Activated T-helper 17 cell treated with anti-CD3 and anti-CD28 coated beads, Interleukin-2, amount 50 U/mL, for 72 hours (primary cell): ENCODE measurements around the gene SPEF2. TPM values are rescaled to one million over a fixed set of nuclear protein-coding genes. Genes with fewer than 3 reads are reported as not detected.
A peak's percentile ranks its signal among the peaks of the same experiment; 100 is the strongest.

Experiments used
- ATAC-seq: fragments of 150-1000 bp; cut with Tn5 transposase; replicated peaks from 2 replicates; pipeline ENCODE4 v1.10.0; 2021; ENCODE audit warnings: mild to moderate bottlenecking, moderate library complexity
- H3K27ac Mint-ChIP-seq: one replicate; pipeline ENCODE4 v1.8.0; 2022; ENCODE audit warnings: mixed read lengths
- H3K27me3 Mint-ChIP-seq: one replicate; pipeline ENCODE4 v1.8.0; 2022; ENCODE audit warnings: mixed read lengths
- H3K36me3 Mint-ChIP-seq: one replicate; pipeline ENCODE4 v1.8.0; 2022; ENCODE audit warnings: low read depth, mild to moderate bottlenecking, mixed read lengths
- H3K4me1 Mint-ChIP-seq: one replicate; pipeline ENCODE4 v1.8.0; 2022; ENCODE audit warnings: mixed read lengths
- H3K4me3 Mint-ChIP-seq: one replicate; pipeline ENCODE4 v1.8.0; 2022; ENCODE audit warnings: mild to moderate bottlenecking, mixed read lengths
- H3K9me3 Mint-ChIP-seq: one replicate; pipeline ENCODE4 v1.8.0; 2022; ENCODE audit warnings: mixed read lengths
- total RNA-seq, 2 donors: library from RNA; stranded (reverse); gene quantifications; one replicate each; pipeline ENCODE4 v1.2.3, GENCODE V29; 2022

Gene SPEF2
- total RNA-seq, 2 donors from 2014 or later: 6.7 to 9.3 TPM

DNA sequence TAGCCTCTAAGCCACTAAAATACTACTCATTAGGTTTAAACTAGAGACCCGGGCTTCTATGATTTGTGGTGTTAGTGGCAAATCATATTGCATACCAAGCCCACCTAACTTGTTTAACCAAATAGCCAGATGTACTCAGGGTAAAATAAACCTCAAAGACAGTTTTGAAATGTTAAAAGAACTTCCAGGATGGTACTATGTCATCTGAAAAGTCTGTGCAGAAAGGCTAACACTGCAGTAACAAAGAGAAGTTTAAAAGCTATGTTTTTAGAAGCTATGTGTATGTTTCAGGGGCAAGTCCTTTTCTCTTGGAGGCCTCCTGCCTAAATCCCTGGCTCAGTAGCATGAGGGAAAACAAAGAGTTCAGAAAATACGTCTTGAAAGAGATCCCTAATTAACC is 154.2 kb downstream of the SPEF2 start:
- no peaks in the 10 kb centered on the region for H3K9me3 Mint-ChIP-seq
- H3K36me3 Mint-ChIP-seq: no peaks in the 10 kb centered on the region
- H3K4me1 Mint-ChIP-seq: peaks cover 28% of the 10 kb centered on the region
- no peak for ATAC-seq
- H3K4me3 Mint-ChIP-seq: no peak overlapping the region
- no peak overlapping the region for H3K27ac Mint-ChIP-seq
- no peaks in the 10 kb centered on the region for H3K27me3 Mint-ChIP-seq

DNA sequence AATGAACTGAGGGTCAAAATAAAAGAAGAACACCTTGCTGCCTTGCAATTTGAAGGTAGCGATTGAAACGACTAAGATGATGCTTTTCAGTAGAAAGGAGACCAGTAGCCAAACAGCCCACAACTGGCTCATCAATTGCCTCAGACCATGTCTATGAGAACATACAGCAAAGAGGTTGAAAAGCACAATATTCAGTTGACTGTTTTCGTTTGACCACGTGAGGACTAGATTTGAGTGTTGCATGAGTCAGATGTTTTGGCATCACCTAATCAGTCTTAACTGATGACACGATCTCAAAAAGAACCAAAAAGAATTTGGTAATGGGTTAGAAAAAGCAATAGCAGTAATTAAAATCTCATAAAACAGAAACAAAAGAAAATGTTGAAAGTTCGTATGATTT is 156.3 kb downstream of the SPEF2 start:
- H3K4me1 Mint-ChIP-seq: peaks cover 34% of the 10 kb centered on the region
- no peaks in the 10 kb centered on the region for H3K27me3 Mint-ChIP-seq
- no peaks in the 10 kb centered on the region for H3K9me3 Mint-ChIP-seq
- H3K36me3 Mint-ChIP-seq: no peaks in the 10 kb centered on the region
- ATAC-seq: peak; percentile 93
- H3K4me3 Mint-ChIP-seq: peak overlapping the region; percentile 67
- peak overlapping the region; percentile 72 for H3K27ac Mint-ChIP-seq

DNA sequence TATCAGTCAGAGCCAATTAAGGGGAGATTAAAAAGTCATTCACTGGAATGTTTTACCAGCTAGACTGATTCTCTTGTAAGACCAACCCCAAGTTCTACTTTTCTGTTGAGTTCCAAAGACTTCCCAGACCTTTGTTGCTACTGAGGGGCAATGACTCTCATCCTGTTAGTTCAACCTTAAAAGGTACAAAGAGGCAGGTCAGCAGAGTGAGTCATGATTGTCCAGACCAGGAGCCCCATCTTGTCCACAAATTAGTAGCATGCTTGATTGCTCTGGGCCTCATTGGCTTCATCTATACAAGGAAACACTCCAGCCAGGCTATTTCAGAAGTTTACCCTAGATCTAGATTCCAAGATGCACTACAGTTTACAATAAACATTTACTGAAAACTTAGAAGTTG is 159.1 kb downstream of the SPEF2 start:
- H3K36me3 Mint-ChIP-seq: no peaks in the 10 kb centered on the region
- peak overlapping the region; percentile 71 for H3K4me3 Mint-ChIP-seq
- no peaks in the 10 kb centered on the region for H3K27me3 Mint-ChIP-seq
- H3K9me3 Mint-ChIP-seq: no peaks in the 10 kb centered on the region
- H3K4me1 Mint-ChIP-seq: peaks cover 48% of the 10 kb centered on the region
- H3K27ac Mint-ChIP-seq: peak overlapping the region; percentile 70
- ATAC-seq: no peak

DNA sequence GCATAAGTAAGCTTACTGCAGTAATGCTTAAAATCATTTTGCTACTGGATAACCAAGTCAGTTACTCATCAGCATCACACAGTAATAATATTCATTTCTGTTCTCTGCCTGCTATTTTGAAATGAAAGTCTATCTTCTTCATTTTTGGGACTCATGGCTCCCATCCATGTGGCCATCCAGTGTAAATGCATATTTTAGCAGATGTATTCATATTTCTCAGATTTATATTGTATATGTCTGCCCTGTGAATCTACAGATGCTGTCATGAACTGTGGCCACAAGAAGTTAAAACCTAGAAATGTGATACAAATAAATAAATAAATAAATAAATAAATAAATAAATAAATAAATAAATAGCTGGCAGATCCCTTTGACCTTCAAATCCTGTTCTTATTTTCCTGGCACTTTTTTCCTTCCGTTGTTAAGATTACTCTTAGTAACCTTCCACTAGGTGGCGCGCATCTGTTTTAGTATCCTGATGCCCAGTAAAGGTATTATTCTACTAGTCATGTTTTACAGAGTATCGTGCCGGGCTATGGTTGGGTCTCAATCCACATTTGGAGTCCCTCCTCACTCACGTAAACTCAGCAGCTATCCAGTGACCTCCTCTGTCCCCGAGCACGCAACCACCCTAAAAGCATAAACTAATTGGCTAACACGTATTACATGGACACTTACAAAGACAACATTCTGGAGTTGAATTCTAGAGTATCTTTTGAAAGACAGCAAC is 159.9 kb downstream of the SPEF2 start:
- Mint-ChIP-seq H3K4me1 (peaks cover 48% of the 10 kb centered on the region), H3K4me3 (peak overlapping the region; percentile 71), H3K27ac (peak overlapping the region; percentile 70), H3K36me3 (no peaks in the 10 kb centered on the region), H3K9me3 (no peaks in the 10 kb centered on the region), H3K27me3 (no peaks in the 10 kb centered on the region)
- peak; percentile 57 for ATAC-seq

DNA sequence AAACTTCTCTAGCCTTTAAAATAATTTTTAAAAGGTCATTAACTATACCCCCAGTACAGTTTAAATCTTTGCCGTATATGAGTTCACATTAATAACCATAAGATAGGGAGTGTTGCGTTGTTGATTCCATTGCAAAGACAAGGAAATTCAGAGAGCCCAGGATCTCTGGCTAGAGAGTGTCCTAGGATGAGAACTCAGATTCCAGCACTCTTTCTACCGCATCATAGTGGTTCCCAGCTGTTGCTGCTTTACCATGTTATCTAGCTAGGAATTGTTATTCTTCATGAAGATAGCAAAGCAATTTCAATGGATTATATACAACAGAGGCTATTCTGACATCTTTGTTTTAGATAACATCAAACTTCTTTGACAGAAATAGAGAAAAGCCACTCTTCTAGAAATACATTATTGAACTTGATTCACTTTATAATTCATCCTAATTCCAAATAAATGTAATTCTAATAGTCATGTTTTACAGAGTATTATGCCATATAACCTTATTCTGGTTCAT is 160.7 kb downstream of the SPEF2 start:
- H3K36me3 Mint-ChIP-seq: no peaks in the 10 kb centered on the region
- H3K9me3 Mint-ChIP-seq: no peaks in the 10 kb centered on the region
- H3K4me3 Mint-ChIP-seq: peak overlapping the region; percentile 71
- peaks cover 47% of the 10 kb centered on the region for H3K4me1 Mint-ChIP-seq
- no peak for ATAC-seq
- H3K27ac Mint-ChIP-seq: peak overlapping the region; percentile 70
- no peaks in the 10 kb centered on the region for H3K27me3 Mint-ChIP-seq

DNA sequence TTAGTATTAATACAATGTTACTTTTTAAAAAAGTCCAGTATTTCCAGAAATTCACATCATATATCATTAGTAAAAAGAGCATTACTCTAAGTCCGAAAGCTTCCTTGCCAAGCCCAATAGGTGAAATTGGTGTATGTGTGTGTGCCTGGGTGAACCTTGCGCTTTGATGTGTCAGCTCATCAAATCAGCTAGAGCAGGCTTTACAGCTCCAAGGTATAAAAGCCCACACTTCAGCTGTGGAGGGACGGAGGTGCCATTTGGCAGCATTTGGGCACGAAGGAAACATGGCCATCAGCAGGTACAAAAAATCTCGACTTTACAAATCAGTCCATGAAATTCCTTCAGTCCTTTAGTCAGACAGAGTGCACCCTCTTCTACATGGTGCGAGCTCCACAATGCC is 162.6 kb downstream of the SPEF2 start:
- peak overlapping the region; percentile 62 for H3K27ac Mint-ChIP-seq
- H3K4me1 Mint-ChIP-seq: peaks cover 38% of the 10 kb centered on the region
- no peaks in the 10 kb centered on the region for H3K9me3 Mint-ChIP-seq
- peak; percentile 40 for ATAC-seq
- H3K27me3 Mint-ChIP-seq: no peaks in the 10 kb centered on the region
- H3K4me3 Mint-ChIP-seq: peak overlapping the region; percentile 69
- peaks cover 6% of the 10 kb centered on the region for H3K36me3 Mint-ChIP-seq

DNA sequence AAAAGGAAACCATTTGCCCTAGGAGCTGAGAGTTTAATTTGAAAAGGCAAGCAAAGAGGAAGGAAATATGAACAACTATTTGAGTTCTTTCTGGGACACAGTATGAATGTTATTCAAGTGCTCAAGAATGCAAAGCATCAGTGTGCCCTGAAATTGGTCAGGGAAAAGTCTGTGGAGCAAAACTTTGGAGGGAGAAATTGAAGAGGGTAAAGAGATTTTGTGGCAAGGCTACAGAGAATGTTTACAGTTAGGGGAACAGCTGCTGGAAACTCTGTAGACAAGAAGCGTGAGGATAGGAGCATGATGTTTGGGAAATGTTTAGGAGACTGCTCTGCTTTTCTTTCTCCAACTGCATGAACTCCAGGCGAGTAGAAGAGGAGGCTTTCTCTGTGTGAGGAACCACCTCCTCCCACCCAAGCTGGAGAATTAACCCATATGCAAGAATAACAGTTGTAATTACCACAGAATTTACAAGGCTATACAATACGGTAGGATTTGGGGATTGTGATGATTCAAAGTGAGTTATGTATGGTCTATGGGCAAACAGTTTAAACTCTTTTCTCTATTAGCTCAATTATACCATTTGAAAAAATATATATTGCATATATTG is 163.6 kb downstream of the SPEF2 start:
- Mint-ChIP-seq H3K4me3 (peak overlapping the region; percentile 69), H3K9me3 (no peaks in the 10 kb centered on the region), H3K36me3 (peaks cover 6% of the 10 kb centered on the region), H3K27ac (peak overlapping the region; percentile 62), H3K27me3 (no peaks in the 10 kb centered on the region), H3K4me1 (peaks cover 42% of the 10 kb centered on the region)
- no peak for ATAC-seq

DNA sequence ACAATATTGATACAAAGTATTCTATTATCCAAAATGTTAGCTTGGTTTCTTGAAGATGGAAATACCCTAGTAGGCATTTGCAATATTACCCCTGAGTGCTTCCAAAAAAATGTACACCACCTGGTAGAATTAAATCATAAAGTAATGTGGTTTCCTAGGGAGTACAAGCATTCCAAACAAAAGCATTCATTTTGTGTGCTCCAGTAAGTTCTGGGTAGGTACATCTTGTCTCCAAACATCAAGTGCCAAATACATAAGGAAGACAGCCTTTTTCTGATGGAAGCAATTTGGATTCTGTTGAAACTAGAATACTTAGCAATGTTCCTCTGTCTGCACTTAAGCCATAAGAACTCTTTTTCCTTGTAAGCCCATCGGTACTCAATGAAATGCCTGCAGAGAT is 165.9 kb downstream of the SPEF2 start:
- peaks cover 6% of the 10 kb centered on the region for H3K36me3 Mint-ChIP-seq
- H3K27me3 Mint-ChIP-seq: no peaks in the 10 kb centered on the region
- no peak for ATAC-seq
- H3K27ac Mint-ChIP-seq: no peak overlapping the region
- peaks cover 53% of the 10 kb centered on the region for H3K4me1 Mint-ChIP-seq
- H3K4me3 Mint-ChIP-seq: peak overlapping the region; percentile 58
- H3K9me3 Mint-ChIP-seq: no peaks in the 10 kb centered on the region

DNA sequence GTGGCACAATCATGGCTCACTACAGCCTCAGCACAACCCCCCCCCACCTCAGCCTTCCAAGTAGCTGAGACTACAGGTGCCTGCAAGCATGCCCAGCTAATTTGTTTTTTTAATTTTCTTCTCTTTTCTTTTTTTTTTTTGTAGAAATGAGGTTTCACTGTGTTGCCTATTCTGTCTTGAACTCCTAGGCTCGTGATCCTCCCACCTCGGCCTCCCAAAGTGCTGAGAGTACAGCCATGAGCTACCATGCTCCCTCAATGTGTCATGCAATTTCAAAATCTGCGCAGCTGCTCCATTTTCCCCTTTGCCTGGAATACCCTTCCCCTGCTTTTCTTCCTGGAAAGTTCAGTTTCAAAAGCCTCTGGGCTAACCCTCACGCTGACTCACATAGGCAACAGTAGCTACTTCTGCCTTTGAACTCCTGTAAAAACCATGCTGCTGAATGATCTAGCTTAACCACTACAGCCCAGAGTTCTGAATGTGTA is 168.0 kb downstream of the SPEF2 start:
- peak; percentile 82 for ATAC-seq
- peak overlapping the region; percentile 85 for H3K27ac Mint-ChIP-seq
- no peaks in the 10 kb centered on the region for H3K9me3 Mint-ChIP-seq
- peaks cover 13% of the 10 kb centered on the region for H3K36me3 Mint-ChIP-seq
- peaks cover 54% of the 10 kb centered on the region for H3K4me1 Mint-ChIP-seq
- H3K27me3 Mint-ChIP-seq: no peaks in the 10 kb centered on the region
- H3K4me3 Mint-ChIP-seq: peak overlapping the region; percentile 58

DNA sequence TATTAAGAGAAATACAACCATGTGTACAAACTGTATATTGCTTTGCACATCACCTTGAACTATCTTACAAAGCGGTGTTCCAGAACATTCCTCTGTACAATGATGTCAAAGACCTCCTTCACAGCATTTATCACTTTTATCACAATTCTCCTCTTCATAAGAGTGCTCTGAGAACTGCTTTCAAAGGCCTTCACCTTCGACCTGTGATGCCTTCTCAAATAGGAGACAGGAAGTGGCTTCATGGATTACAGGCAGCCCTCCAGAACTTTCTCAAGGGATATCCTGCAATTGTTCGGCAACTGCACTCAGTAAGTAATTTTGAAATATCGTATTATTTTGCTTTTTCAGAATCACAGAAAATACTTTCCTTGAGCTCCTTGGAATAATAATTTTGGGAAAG is 171.1 kb downstream of the SPEF2 start:
- Mint-ChIP-seq H3K27me3 (no peaks in the 10 kb centered on the region), H3K4me3 (peak overlapping the region; percentile 74), H3K4me1 (peaks cover 59% of the 10 kb centered on the region), H3K27ac (peak overlapping the region; percentile 92), H3K9me3 (no peaks in the 10 kb centered on the region), H3K36me3 (peaks cover 14% of the 10 kb centered on the region)
- ATAC-seq: no peak

DNA sequence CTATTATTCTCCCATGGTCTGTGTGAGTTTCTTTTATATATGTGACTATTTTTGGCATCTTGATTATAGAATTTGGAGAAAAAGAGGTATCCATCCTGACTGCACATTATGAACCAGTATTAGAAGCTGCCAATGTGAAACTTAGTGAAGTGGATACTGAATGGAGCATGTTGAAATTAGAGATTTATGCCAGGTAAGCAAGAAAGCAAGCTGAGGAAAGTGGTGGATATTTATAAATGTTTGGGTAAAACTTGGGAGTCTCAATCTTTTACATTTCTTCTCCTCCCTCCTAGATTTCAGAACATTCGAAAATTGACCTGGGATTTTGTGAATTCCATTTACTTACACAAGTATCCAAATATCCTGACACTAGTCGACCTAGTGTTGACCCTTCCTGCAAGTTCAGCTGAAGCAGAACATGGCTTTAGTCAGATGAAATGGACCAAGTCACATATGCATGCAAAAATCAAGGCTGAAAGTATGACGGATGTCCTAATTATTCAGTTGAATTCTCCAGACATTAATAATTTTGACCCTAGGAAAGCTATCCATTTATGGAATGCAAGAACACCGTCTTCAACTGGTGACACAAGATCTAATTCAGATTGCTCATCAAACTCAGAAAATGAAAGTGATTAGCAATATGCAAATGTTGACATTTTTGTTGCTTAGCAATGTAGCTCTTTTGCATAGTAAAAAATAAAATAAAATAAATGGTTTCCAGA is 172.2 kb downstream of the SPEF2 start:
- Mint-ChIP-seq H3K36me3 (peaks cover 16% of the 10 kb centered on the region), H3K4me1 (peaks cover 65% of the 10 kb centered on the region), H3K9me3 (no peaks in the 10 kb centered on the region), H3K27me3 (no peaks in the 10 kb centered on the region), H3K27ac (peak overlapping the region; percentile 92), H3K4me3 (peak overlapping the region; percentile 74)
- ATAC-seq: peak; percentile 10

DNA sequence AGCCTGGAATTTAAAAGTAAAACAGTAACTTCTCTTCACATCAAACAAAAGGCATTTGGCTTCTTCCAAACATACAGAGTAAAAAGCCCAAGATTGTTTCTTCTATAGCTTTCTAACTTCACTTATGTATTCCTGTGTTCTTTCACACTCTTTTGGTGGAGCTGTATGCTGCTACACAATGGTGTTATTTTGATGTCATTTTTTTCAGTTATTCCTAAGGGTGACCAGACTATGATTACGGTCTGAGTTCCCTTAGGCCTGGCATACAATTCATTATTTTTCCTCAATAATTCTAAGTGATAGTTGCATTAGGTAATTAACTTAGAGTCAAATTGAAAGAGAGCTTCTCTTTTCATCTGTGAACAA is 172.8 kb downstream of the SPEF2 start:
- peaks cover 69% of the 10 kb centered on the region for H3K4me1 Mint-ChIP-seq
- H3K4me3 Mint-ChIP-seq: peak overlapping the region; percentile 74
- no peak for ATAC-seq
- H3K27ac Mint-ChIP-seq: peak overlapping the region; percentile 92
- H3K36me3 Mint-ChIP-seq: peaks cover 19% of the 10 kb centered on the region
- H3K27me3 Mint-ChIP-seq: no peaks in the 10 kb centered on the region
- H3K9me3 Mint-ChIP-seq: no peaks in the 10 kb centered on the region

DNA sequence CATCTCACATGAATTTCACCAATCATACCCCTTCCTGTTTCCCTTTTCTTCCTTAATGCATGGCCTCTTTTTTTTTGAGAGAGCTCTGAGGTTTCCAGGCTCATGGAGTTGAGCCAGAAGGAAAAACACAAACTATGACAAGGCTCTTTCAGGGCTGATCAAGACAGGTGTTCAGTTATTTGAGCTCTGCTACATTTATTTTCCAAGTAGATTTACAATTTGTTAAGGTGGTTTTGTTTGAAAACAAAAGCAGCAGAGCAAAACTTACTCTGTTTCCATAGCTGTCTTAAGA is 176.6 kb downstream of the SPEF2 start:
- no peaks in the 10 kb centered on the region for H3K27me3 Mint-ChIP-seq
- peaks cover 19% of the 10 kb centered on the region for H3K36me3 Mint-ChIP-seq
- peak overlapping the region; percentile 88 for H3K4me3 Mint-ChIP-seq
- ATAC-seq: no peak
- no peaks in the 10 kb centered on the region for H3K9me3 Mint-ChIP-seq
- H3K4me1 Mint-ChIP-seq: peaks cover 63% of the 10 kb centered on the region
- peak overlapping the region; percentile 86 for H3K27ac Mint-ChIP-seq

DNA sequence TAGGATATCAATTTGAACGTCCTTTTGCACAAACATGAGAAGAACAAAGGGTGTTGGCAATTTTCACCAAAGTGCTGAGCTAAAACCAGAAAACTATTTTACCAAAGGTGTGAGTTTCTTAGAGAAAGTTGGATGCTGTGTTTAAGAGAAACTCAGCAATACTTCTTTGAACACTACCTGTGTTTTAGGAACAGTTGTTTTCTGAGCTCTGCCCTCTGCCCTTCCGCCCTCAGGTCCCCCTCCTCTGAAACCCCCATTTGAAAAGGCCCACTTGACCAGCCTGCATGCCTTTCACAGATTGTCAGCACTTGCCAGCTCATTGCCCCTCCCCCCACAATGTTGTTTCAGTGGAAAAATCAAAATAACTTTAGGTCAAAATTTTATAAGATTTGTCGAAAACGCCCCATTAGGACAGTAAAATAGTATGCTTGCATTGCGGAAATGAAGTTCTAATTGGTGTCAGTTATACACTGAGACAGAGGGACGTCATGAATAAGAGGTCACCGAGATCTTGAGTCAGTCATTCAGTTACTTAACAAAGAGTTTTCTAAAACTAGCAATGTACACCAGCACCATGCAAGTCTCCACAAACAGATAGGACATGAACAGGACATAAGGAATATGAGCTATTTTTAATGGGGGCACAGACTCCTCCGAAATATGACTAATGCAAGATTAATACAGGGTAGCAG is 177.2 kb downstream of the SPEF2 start:
- peak; percentile 48 for ATAC-seq
- H3K4me3 Mint-ChIP-seq: peak overlapping the region; percentile 88
- H3K36me3 Mint-ChIP-seq: peaks cover 14% of the 10 kb centered on the region
- H3K27me3 Mint-ChIP-seq: no peaks in the 10 kb centered on the region
- H3K9me3 Mint-ChIP-seq: no peaks in the 10 kb centered on the region
- H3K4me1 Mint-ChIP-seq: peaks cover 57% of the 10 kb centered on the region
- peak overlapping the region; percentile 86 for H3K27ac Mint-ChIP-seq
